ENCODE results near the gene PACSIN2.

PACSIN2 gene

DNA sequence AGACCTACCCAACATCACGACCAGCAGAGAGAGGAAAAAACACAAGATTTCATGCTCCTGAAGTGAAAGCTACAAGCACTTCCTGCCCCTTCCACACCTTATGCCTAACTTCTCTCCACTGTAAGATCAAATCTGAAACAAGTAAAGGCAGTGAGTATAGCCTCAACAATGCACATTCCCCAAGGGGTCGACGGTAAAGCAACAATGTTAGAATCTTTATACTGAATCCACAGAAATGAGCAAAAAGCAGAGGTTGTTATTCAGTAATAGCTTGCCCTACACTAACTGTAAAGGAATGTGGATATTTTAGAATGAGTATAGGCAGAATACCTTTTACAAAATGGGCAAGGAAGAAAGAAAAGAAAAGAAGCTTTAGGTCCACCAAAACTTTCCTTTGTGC is 173.5 kb downstream of the PACSIN2 start:
- no peak for ATAC-seq (ENCODE audit: insufficient read depth, low read depth)
- H2AFZ ChIP-seq (ENCODE audit: low read depth, low read length): no peak overlapping the region
- no peak overlapping the region for H3K4me3 ChIP-seq (ENCODE audit: low read depth in 1 of 2, low read length in 2 of 2)
- no peaks in the 10 kb centered on the region for H3K27me3 ChIP-seq (ENCODE audit: insufficient read depth, low read length, poor library complexity)
- no peak for DNase-seq
- no peaks in the 10 kb centered on the region for H3K9me3 ChIP-seq (ENCODE audit: insufficient read depth, low read length, severe bottlenecking)
- TF ChIP-seq EZH2 (IDR thresholded peaks at IDR 0.05; ENCODE audit: borderline replicate concordance, low read depth, low read length, severe bottlenecking): no peak
- TF ChIP-seq, protein P1, sequence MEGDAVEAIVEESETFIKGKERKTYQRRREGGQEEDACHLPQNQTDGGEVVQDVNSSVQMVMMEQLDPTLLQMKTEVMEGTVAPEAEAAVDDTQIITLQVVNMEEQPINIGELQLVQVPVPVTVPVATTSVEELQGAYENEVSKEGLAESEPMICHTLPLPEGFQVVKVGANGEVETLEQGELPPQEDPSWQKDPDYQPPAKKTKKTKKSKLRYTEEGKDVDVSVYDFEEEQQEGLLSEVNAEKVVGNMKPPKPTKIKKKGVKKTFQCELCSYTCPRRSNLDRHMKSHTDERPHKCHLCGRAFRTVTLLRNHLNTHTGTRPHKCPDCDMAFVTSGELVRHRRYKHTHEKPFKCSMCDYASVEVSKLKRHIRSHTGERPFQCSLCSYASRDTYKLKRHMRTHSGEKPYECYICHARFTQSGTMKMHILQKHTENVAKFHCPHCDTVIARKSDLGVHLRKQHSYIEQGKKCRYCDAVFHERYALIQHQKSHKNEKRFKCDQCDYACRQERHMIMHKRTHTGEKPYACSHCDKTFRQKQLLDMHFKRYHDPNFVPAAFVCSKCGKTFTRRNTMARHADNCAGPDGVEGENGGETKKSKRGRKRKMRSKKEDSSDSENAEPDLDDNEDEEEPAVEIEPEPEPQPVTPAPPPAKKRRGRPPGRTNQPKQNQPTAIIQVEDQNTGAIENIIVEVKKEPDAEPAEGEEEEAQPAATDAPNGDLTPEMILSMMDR (IDR thresholded peaks at IDR 0.05; ENCODE audit: borderline replicate concordance, extremely low read depth, low read length, poor library complexity, severe bottlenecking): no peak
- no peak overlapping the region for H3K9ac ChIP-seq (ENCODE audit: low read depth, low read length)
- H3K79me2 ChIP-seq (ENCODE audit: insufficient read depth, low read length): peaks cover 13% of the 10 kb centered on the region; the same call in 1 of the 2 replicates
- peaks cover 65% of the 10 kb centered on the region for H3K36me3 ChIP-seq (ENCODE audit: insufficient read depth, low read length)
- H3K27ac ChIP-seq (ENCODE audit: low read length): no peak overlapping the region
- no peak overlapping the region for H3K4me2 ChIP-seq (ENCODE audit: insufficient read depth, low read length)
- H4K20me1 ChIP-seq (ENCODE audit: insufficient read depth, low read length): no peaks in the 10 kb centered on the region; the same call in 1 of the 2 replicates
- no peaks in the 10 kb centered on the region for H3K4me1 ChIP-seq (ENCODE audit: insufficient read depth, low read length)

DNA sequence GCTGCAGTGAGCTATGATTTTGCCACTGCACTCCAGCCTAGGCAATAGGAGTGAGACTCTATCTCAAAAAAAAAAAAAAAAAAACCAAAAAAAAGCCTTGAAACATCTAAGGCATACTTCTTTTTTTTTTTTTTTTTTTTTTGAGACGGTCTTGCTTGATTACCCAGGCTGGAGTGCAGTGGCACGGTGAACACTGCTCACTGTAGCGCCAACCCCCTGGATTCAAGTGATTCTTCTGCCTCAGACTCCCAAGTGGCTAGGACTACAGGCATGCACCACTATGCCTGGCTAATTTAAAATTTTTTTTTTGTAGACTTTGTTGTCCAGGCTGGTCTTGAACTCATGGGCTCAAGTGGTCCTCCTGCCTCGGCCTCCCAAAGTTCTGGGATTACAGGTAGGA is 177.4 kb downstream of the PACSIN2 start:
- no peak overlapping the region for H2AFZ ChIP-seq (ENCODE audit: low read depth, low read length)
- ATAC-seq (ENCODE audit: insufficient read depth, low read depth) (no peak), DNase-seq (no peak)
- H3K27me3 ChIP-seq (ENCODE audit: insufficient read depth, low read length, poor library complexity): no peaks in the 10 kb centered on the region
- H3K4me3 ChIP-seq (ENCODE audit: low read depth in 1 of 2, low read length in 2 of 2): no peak overlapping the region
- H3K9me3 ChIP-seq (ENCODE audit: insufficient read depth, low read length, severe bottlenecking): no peaks in the 10 kb centered on the region
- no peak overlapping the region for H3K4me2 ChIP-seq (ENCODE audit: insufficient read depth, low read length)
- no peak overlapping the region for H3K27ac ChIP-seq (ENCODE audit: low read length)
- H4K20me1 ChIP-seq (ENCODE audit: insufficient read depth, low read length): no peaks in the 10 kb centered on the region
- 0 out of 2 replicates have a peak, but pooled peaks cover 3% of the 10 kb centered on the region for H3K79me2 ChIP-seq (ENCODE audit: insufficient read depth, low read length)
- H3K36me3 ChIP-seq (ENCODE audit: insufficient read depth, low read length): peaks cover 76% of the 10 kb centered on the region
- no peak overlapping the region for H3K9ac ChIP-seq (ENCODE audit: low read depth, low read length)
- H3K4me1 ChIP-seq (ENCODE audit: insufficient read depth, low read length): no peaks in the 10 kb centered on the region
- TF ChIP-seq, protein P1 (IDR thresholded peaks at IDR 0.05; ENCODE audit: borderline replicate concordance, extremely low read depth, low read length, poor library complexity, severe bottlenecking): no peak
- TF ChIP-seq EZH2 (IDR thresholded peaks at IDR 0.05; ENCODE audit: borderline replicate concordance, low read depth, low read length, severe bottlenecking): no peak

- Histone ChIP-seq H3K4me3 (ENCODE audit: low read depth in 1 of 2, low read length in 2 of 2) (no peak overlapping the region), H2AFZ (ENCODE audit: low read depth, low read length) (no peak overlapping the region), H3K27ac (ENCODE audit: low read length) (no peak overlapping the region), H3K9ac (ENCODE audit: low read depth, low read length) (no peak overlapping the region), H3K4me1 (ENCODE audit: insufficient read depth, low read length) (no peaks in the 10 kb centered on the region), H3K79me2 (ENCODE audit: insufficient read depth, low read length) (0 out of 2 replicates have a peak, but pooled peaks cover 3% of the 10 kb centered on the region), H3K4me2 (ENCODE audit: insufficient read depth, low read length) (no peak overlapping the region), H4K20me1 (ENCODE audit: insufficient read depth, low read length) (no peaks in the 10 kb centered on the region), H3K27me3 (ENCODE audit: insufficient read depth, low read length, poor library complexity) (no peaks in the 10 kb centered on the region), H3K9me3 (ENCODE audit: insufficient read depth, low read length, severe bottlenecking) (no peaks in the 10 kb centered on the region), H3K36me3 (ENCODE audit: insufficient read depth, low read length) (peaks cover 79% of the 10 kb centered on the region)
- DNase-seq (no peak), ATAC-seq (ENCODE audit: insufficient read depth, low read depth) (no peak)
- TF ChIP-seq EZH2 (IDR thresholded peaks at IDR 0.05; ENCODE audit: borderline replicate concordance, low read depth, low read length, severe bottlenecking): no peak
- TF ChIP-seq, protein P1 (IDR thresholded peaks at IDR 0.05; ENCODE audit: borderline replicate concordance, extremely low read depth, low read length, poor library complexity, severe bottlenecking): no peak
These were observed 178.9 kb downstream of the PACSIN2 start for GRCh38 chr22:42836026-42836425.
